Cardiac fibroblast (primary cell): ENCODE measurements around the gene TRIM10.

ENCODE experiments used
- DNase-seq, 2 donors: peaks; one replicate each; pipeline versions ENCODE4 v3.0.0 to v3.0.0-alpha.2; 2010; ENCODE audit warnings: low read depth in 2 of 2
- H3K4me3 ChIP-seq, 2 donors: replicated peaks in 1 of 2; 1 replicate in 1 of 2; 2 replicates in 1 of 2; pipeline ENCODE4 v1.5.1; 2011; ENCODE audit warnings: low read depth in 2 of 2, low read length in 2 of 2, mild to moderate bottlenecking in 2 of 2, moderate library complexity in 1 of 2
- TF ChIP-seq, protein P1 (sequence below): IDR thresholded peaks from one replicate; pipeline ENCODE4 v1.5.1; 2011; ENCODE audit warnings: low read depth, mild to moderate bottlenecking, low read length, inconsistent platforms

TRIM10 gene

DNA sequence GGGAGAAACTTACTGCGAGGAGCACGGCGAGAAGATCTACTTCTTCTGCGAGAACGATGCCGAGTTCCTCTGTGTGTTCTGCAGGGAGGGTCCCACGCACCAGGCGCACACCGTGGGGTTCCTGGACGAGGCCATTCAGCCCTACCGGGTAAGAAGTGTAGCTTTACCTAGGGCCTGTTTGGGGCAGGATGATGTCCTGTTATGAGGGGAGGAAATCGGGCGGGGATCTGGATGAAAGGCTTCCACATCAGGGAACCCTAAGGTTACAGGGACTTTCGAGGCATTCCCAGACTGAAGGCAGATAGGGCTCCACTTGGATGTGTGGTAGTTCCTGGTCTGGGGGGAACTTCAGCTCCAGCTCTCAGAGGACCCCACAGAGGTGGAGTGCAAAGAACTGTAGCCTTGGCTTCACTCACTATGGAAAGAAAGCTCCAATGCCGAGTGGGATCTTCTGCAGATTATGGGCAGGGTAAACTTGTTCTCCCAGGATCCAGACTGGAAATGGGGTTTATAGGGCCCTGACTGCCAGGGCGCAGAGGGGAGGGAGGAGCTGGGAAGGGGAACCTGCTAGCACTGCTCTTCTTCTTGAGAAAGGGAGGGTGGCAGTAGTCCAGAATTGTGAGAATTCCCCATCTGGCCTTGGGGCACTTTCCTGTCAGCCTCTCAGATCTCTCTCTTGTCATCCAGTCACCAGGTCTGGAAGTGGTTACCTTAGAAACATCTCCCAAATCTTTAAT, 3.1 kb upstream of the TRIM10 start:
- no peak overlapping the region for H3K4me3 ChIP-seq
- TF ChIP-seq, protein P1, sequence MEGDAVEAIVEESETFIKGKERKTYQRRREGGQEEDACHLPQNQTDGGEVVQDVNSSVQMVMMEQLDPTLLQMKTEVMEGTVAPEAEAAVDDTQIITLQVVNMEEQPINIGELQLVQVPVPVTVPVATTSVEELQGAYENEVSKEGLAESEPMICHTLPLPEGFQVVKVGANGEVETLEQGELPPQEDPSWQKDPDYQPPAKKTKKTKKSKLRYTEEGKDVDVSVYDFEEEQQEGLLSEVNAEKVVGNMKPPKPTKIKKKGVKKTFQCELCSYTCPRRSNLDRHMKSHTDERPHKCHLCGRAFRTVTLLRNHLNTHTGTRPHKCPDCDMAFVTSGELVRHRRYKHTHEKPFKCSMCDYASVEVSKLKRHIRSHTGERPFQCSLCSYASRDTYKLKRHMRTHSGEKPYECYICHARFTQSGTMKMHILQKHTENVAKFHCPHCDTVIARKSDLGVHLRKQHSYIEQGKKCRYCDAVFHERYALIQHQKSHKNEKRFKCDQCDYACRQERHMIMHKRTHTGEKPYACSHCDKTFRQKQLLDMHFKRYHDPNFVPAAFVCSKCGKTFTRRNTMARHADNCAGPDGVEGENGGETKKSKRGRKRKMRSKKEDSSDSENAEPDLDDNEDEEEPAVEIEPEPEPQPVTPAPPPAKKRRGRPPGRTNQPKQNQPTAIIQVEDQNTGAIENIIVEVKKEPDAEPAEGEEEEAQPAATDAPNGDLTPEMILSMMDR: no peak
- DNase-seq: no peak

DNA sequence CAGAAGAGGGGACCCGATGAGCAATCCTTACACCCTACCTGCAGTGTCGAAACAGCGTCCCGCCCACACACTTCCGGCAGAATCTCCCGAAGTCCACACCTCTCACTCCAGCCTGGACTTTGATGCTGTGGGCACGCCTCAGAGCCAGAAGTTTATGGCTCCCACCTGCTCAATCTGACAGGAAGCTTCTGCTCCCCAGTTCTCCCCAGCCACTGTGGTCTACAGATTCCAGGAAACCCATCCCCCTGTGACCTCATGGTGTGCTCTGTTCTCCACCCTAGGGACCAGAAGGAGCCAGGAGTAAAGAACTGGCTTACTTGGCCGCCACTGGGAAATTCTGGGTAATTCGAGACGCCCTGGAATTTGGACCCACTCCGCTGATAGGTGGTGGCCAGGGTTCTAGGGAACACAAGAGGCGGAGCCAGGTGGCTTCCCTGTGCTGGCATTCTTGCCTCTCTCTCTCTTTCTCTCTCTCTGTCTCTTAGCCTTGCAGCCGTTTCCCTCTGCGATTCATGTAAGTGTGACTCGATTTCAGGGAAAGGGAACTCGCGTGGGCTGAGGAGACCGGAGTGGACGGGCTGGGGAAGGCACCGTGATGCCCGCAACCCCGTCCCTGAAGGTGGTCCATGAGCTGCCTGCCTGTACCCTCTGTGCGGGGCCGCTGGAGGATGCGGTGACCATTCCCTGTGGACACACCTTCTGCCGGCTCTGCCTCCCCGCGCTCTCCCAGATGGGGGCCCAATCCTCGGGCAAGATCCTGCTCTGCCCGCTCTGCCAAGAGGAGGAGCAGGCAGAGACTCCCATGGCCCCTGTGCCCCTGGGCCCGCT, 2.3 kb upstream of the TRIM10 start, which contains the start of gene TRIM15:
TSS of gene TRIM15 (plus strand) at position 457 of the 828 bp plus-strand sequence. CDS start at position 596, 139 bp downstream.
- no peak within 1 kb of the TSS for H3K4me3 ChIP-seq
- TF ChIP-seq, protein P1: no peak
- DNase-seq: no peak

DNA sequence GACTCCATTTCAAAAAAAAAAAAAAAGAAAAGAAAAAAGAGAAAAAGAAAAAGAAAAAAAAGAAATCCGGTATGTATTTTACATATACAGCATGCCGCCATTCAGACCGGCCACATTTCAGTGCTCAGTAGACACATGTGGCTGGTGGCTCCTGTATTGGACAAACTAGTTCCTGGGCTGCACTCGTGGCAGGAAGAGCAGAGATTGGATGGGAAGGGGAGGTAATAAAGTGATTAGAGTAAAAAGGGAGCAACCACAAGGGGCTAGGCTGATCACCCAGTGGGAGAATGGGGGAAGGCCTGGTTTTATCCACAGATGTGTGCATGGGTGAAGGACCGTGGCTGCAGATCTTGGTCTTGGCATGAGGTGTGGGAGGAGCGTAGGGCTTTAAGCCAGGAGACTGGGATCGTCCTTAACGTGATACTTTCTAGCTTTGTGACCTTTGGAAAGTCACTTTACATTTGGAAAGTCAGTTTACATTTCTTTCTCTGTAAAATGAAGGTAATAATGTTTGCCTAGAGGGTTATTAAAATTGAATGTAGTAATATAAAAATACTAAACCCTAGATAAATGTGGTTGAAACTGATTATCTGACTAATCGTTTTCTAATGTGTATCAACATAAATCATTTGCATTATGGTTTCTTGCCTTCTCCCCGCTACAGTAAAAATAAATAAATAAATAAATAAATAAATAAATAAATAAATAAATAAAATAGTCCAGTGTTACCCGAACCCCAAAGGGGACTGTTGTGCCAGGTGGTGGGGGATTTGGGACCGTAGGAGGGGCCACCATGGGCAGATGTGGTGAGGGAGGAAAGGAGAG, 1.5 kb upstream of the TRIM10 start:
- no peak overlapping the region for H3K4me3 ChIP-seq

DNA sequence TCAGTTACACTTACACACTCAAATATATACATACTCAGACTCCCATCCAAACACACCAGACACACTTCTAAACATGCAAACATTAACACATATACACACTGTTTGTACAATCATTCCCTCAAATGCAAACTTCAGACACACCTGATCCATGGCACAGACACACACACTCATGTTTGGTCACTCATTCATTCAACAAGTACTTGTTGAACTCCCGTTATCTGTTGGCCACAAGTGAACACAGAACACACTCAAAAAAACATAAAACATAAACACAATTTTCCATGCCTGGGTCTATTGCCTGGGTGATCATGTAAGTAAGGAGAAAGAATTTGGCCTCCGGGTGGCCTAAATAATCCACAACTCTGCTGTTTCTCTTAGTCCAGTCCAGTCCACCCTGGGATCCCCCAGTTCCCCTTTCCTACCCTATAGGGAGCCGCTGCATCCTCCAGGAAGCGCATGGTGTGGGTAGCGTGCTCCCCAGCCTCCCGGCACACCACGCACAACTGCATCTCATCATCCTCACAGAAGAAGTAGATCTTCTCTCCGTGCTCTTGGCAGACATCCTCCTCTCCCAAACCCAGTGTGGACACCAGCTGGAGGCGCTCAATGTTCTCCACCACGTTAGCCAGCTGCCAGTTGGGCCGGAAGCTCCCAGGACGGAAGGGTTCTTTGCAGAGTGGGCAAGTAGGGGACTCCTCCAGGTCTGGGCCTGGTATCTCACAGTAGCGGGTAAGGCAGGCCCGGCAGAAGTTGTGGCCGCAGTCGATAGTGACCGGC, 815 bp downstream of the TRIM10 start:
- TF ChIP-seq, protein P1: no peak
- no peak overlapping the region for H3K4me3 ChIP-seq
- no peak for DNase-seq

More for the DNA sequence above, 1.5 kb upstream of the TRIM10 start:
- TF ChIP-seq, protein P1: no peak
- no peak for DNase-seq

DNA sequence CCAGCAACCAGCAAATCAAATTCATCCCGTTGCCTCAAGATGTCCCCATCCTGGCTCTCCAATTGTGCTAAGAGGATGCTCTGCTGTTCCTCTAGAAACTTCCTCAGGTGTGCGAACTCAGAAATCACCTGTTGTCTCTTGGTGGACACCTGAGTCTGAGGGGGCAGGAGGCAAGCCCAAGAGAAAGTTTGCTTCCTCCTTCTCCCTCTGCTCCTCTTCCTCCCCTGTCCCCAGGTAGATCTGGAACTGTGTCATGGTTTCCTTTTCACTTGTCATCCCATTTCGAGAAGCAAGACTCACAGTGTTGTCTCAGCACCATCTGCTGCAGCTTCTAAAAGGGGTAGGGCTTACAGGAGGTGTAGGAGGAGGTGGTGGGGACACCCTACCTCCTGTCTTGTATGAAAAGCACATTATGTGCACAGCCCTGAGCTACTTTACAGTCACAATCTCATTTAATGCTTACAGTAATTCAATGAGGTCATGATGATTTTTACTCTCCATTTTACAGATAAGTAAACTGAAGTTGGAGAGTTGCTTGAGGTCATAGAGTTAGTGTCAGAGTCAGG, 2.5 kb downstream of the TRIM10 start:
- TF ChIP-seq, protein P1: no peak
- H3K4me3 ChIP-seq: no peak overlapping the region
- no peak for DNase-seq
